Stimulated activated CD4-positive, alpha-beta T cell treated with anti-CD3 and anti-CD28 coated beads, TNF-alpha, amount 100 ng/mL, for 24 hours (primary cell): ENCODE results near the gene SURF4.
"Not testable (repeated sequence)": the region's sequence is repeated elsewhere in the genome, so short reads cannot be mapped to it uniquely, and the experiment has no call there.

Source experiments
- DNase-seq, 3 experiments: peaks; one replicate each; pipeline ENCODE4 v3.0.0-alpha.2; 2020; ENCODE audit warnings: low read depth in 3 of 3

SURF4 gene

GRCh38 chr9:133397895-133398294, 22.0 kb upstream of the SURF4 start:
- no peak for DNase-seq

GRCh38 chr9:133397370-133397769, 21.5 kb upstream of the SURF4 start:
- DNase-seq, result no peak

- no peak for DNase-seq
Measured at GRCh38 chr9:133396952-133397351, 21.1 kb upstream of the SURF4 start.

GRCh38 chr9:133394687-133395271, 18.9 kb upstream of the SURF4 start:
- DNase-seq, result no peak

- no peak for DNase-seq
Measured at GRCh38 chr9:133393399-133393798, 17.5 kb upstream of the SURF4 start.

- DNase-seq, result not testable (repeated sequence)
Measured at GRCh38 chr9:133392308-133392707, 16.4 kb upstream of the SURF4 start.

- DNase-seq, result not testable (repeated sequence)
Measured at GRCh38 chr9:133391449-133391848, 15.6 kb upstream of the SURF4 start.

- no peak for DNase-seq
Measured at GRCh38 chr9:133390713-133391112, 14.9 kb upstream of the SURF4 start.

- no peak for DNase-seq
Measured at GRCh38 chr9:133389562-133389961, 13.7 kb upstream of the SURF4 start.

GRCh38 chr9:133389025-133389557, 13.2 kb upstream of the SURF4 start:
- DNase-seq, result no peak

- DNase-seq, result no peak
Measured at GRCh38 chr9:133387680-133388079, 11.8 kb upstream of the SURF4 start.

- DNase-seq, result no peak
Measured at GRCh38 chr9:133386338-133386737, 10.5 kb upstream of the SURF4 start.

GRCh38 chr9:133385452-133385851, 9.6 kb upstream of the SURF4 start:
- no peak for DNase-seq

GRCh38 chr9:133384736-133385321, 9.0 kb upstream of the SURF4 start:
- no peak for DNase-seq

GRCh38 chr9:133383438-133383837, 7.6 kb upstream of the SURF4 start:
- DNase-seq, result no peak

GRCh38 chr9:133382507-133383141, 6.8 kb upstream of the SURF4 start:
- no peak for DNase-seq

GRCh38 chr9:133380734-133381133, 4.9 kb upstream of the SURF4 start:
- no peak for DNase-seq

- DNase-seq, result no peak
Measured at GRCh38 chr9:133379153-133380086, 3.6 kb upstream of the SURF4 start.

GRCh38 chr9:133378408-133378962, 2.6 kb upstream of the SURF4 start:
- DNase-seq, result no peak

GRCh38 chr9:133377721-133378216, 1.9 kb upstream of the SURF4 start:
- no peak for DNase-seq

GRCh38 chr9:133377280-133377679, 1.4 kb upstream of the SURF4 start:
- not testable (repeated sequence) for DNase-seq
